Right atrium auricular region (tissue), 2 donors: Measurements from ENCODE around the gene ABCA6. TPM values are rescaled to one million over a fixed set of nuclear protein-coding genes. Genes with fewer than 3 reads are reported as not detected.
A peak's percentile ranks its signal among the peaks of the same experiment; 100 is the strongest.

Source experiments
- DNase-seq: peaks from one replicate; pipeline ENCODE4 v3.0.0-alpha.2; 2019; ENCODE audit warnings: low spot score
- H3K27ac ChIP-seq, 2 donors: fragments of 200-600 bp; sonication (generic); 1 replicate in 1 of 2; 2 replicates in 1 of 2; pipeline ENCODE4 v1.5.1; 2016 to 2019
- H3K27me3 ChIP-seq, 2 donors: fragments of 200-600 bp; sonication (generic); one replicate each; pipeline versions ENCODE4 v1.5.1 to v1.6.0; 2017 to 2019
- H3K36me3 ChIP-seq: fragments of 200-600 bp; sonication (generic); one replicate; pipeline ENCODE4 v1.5.1; 2016
- H3K4me1 ChIP-seq, 2 donors: fragments of 200-600 bp; sonication (generic); one replicate each; pipeline versions ENCODE4 v1.5.1 to v1.6.0; 2017 to 2019
- H3K4me3 ChIP-seq, 2 donors: fragments of 200-600 bp; sonication (generic); 1 replicate in 1 of 2; 2 replicates in 1 of 2; pipeline ENCODE4 v1.5.1; 2017 to 2019; ENCODE audit warnings: mild to moderate bottlenecking in 1 of 2, moderate library complexity in 1 of 2
- H3K9me3 ChIP-seq, 2 donors: fragments of 200-600 bp; sonication (generic); one replicate each; pipeline ENCODE4 v1.5.1; 2019
- total RNA-seq, 2 donors: library from RNA; depleted of rRNA; stranded (reverse); fragments of >200 nt; gene quantifications; one replicate each; pipeline ENCODE4 v1.1.0, GENCODE V29; 2016
- TF ChIP-seq, protein P1 (sequence below), 2 donors: fragments of 200-600 bp; sonication (generic); IDR thresholded peaks; one replicate each; pipeline ENCODE4 v1.5.1; 2019; ENCODE audit warnings: antibody characterized with exemption in 2 of 2

The ABCA6 gene
- total RNA-seq, 2 donors from 2014 or later, result 20.0 to 41.9 TPM

DNA sequence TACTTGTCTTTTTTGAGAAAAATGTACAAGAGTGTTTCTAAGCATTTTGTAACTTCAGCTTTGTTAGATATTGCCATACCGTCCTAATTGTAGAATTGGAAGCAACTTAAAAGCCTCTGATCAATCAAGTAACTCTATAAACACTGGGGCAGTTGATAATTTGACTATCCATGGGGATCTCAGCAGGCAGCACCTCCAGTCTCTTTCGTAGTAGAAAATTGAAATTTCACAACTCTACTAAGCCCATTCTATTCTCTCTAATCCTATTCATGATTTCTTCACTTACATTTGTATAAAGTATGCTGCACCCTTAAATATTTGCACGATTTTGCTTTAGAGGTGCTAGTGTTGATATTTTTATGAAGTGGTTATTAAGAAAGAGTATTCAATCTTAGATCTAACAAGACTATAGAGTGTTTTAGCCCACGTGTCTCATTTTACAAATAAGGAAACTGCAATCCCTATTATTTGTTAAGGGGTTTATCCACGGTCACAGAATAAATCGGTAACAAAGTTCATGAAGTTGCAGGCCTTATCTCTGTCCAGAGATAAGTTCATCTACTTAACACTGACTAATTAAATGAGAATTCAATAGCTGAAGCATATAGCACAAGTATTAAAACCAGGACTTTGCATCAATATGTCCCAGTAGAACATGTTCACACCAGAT, 10.9 kb downstream of the ABCA6 start:
- Histone ChIP-seq H3K27ac (no peak overlapping the region), H3K9me3 (no peaks in the 10 kb centered on the region), H3K4me3 (no peak overlapping the region), H3K27me3 (no peaks in the 10 kb centered on the region), H3K4me1 (no peaks in the 10 kb centered on the region), H3K36me3 (peaks cover 25% of the 10 kb centered on the region)
- TF ChIP-seq, protein P1, sequence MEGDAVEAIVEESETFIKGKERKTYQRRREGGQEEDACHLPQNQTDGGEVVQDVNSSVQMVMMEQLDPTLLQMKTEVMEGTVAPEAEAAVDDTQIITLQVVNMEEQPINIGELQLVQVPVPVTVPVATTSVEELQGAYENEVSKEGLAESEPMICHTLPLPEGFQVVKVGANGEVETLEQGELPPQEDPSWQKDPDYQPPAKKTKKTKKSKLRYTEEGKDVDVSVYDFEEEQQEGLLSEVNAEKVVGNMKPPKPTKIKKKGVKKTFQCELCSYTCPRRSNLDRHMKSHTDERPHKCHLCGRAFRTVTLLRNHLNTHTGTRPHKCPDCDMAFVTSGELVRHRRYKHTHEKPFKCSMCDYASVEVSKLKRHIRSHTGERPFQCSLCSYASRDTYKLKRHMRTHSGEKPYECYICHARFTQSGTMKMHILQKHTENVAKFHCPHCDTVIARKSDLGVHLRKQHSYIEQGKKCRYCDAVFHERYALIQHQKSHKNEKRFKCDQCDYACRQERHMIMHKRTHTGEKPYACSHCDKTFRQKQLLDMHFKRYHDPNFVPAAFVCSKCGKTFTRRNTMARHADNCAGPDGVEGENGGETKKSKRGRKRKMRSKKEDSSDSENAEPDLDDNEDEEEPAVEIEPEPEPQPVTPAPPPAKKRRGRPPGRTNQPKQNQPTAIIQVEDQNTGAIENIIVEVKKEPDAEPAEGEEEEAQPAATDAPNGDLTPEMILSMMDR (IDR thresholded peaks at IDR 0.05), result no peak
- no peak for DNase-seq

DNA sequence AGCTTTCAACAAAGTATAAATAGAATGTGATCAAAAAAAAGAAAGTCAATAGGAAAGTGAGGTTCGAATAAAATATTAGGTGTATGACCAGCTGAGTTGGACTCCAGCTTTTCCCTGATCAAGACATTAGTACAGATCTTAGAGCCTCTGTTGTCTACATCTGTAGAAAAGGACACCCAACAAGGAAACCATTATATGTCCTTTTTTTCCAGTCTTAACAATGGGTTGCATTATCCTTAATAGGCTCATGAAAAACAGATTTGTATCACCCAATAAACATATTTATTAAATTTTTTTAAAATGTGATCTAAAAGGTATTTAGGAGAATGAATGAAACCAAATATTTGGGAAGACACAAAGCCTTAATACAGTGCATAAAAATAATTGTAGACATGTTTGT, 18.1 kb downstream of the ABCA6 start:
- TF ChIP-seq, protein P1 (IDR thresholded peaks at IDR 0.05), result no peak

GRCh38 chr17:69122065-69122464, 19.6 kb downstream of the ABCA6 start:
- Histone ChIP-seq H3K4me3 (no peak overlapping the region), H3K27ac (no peak overlapping the region), H3K36me3 (no peaks in the 10 kb centered on the region), H3K9me3 (no peaks in the 10 kb centered on the region), H3K27me3 (no peaks in the 10 kb centered on the region), H3K4me1 (peaks cover 0 to 11% of the 10 kb centered on the region in 2 donors)
- TF ChIP-seq, protein P1 (IDR thresholded peaks at IDR 0.05), result no peak
- no peak for DNase-seq

More for the DNA sequence above, 18.1 kb downstream of the ABCA6 start:
- no peaks in the 10 kb centered on the region for H3K9me3 ChIP-seq
- H3K27ac ChIP-seq, result no peak overlapping the region
- no peaks in the 10 kb centered on the region for H3K27me3 ChIP-seq
- H3K4me3 ChIP-seq, result no peak overlapping the region
- H3K4me1 ChIP-seq, result no peaks in the 10 kb centered on the region
- no peak for DNase-seq
- no peaks in the 10 kb centered on the region for H3K36me3 ChIP-seq

- no peaks in the 10 kb centered on the region for H3K27me3 ChIP-seq
- peak overlapping the region in 1 of 2 donors; percentile 6 for H3K4me3 ChIP-seq
- peaks cover 0 to 12% of the 10 kb centered on the region in 2 donors for H3K4me1 ChIP-seq
- TF ChIP-seq, protein P1 (IDR thresholded peaks at IDR 0.05), result no peak
- no peak for DNase-seq
- H3K27ac ChIP-seq, result peak overlapping the region in 1 of 2 donors; percentile 12
- H3K9me3 ChIP-seq, result no peaks in the 10 kb centered on the region
- no peaks in the 10 kb centered on the region for H3K36me3 ChIP-seq
Measured at GRCh38 chr17:69117855-69118784, 23.6 kb downstream of the ABCA6 start.

- Histone ChIP-seq H3K27ac (no peak overlapping the region), H3K4me3 (no peak overlapping the region), H3K9me3 (no peaks in the 10 kb centered on the region), H3K27me3 (no peaks in the 10 kb centered on the region), H3K36me3 (peaks cover 28% of the 10 kb centered on the region), H3K4me1 (no peaks in the 10 kb centered on the region)
- no peak for DNase-seq
- TF ChIP-seq, protein P1 (IDR thresholded peaks at IDR 0.05), result no peak
Measured at GRCh38 chr17:69111794-69112193, 29.9 kb downstream of the ABCA6 start.
